G401 (cell line): ENCODE results near the gene PPT2. TPM values are rescaled to one million over a fixed set of nuclear protein-coding genes. Genes with fewer than 3 reads are reported as not detected.
A peak's percentile ranks its signal among the peaks of the same experiment; 100 is the strongest.

Source experiments
- DNase-seq: peaks from one replicate; pipeline ENCODE4 v3.0.0-alpha.2; 2015; ENCODE audit warnings: low spot score
- in situ Hi-C: cut with HindIII; loops from 2 replicates; pipeline ENCODE4 v1.10.0; 2016; ENCODE audit warnings: low sequenced_read_pairs, mixed read lengths
- total RNA-seq: library from RNA; depleted of rRNA; stranded (reverse); fragments of >200 nt; shearing (Covaris generic); gene quantifications from 2 replicates; pipeline ENCODE4 v1.2.3, GENCODE V29; 2014

The PPT2 gene
- total RNA-seq, 1 experiment from 2014 or later: 38.5 TPM

DNA sequence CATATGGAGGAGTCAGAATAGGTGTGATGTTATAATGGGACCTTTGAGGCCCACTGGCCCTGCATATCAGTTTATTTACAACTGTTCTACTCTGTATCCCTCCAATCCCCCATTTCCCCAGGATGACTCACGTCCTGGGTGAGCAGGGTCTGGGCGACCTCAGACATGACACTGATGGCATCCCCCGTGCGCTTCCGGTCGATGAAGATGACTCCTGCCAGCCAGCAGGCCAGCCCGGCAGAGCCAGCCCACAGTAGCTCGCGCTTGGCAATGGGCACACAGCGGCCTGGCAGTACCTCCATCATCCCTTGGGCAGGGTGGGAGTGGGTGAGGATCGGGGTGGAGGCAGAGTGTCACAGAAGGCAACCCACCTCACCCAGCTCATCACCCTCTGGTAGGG lies 16.4 kb downstream of the PPT2 start:
- in situ Hi-C loops: no loop called here
- no peak for DNase-seq

DNA sequence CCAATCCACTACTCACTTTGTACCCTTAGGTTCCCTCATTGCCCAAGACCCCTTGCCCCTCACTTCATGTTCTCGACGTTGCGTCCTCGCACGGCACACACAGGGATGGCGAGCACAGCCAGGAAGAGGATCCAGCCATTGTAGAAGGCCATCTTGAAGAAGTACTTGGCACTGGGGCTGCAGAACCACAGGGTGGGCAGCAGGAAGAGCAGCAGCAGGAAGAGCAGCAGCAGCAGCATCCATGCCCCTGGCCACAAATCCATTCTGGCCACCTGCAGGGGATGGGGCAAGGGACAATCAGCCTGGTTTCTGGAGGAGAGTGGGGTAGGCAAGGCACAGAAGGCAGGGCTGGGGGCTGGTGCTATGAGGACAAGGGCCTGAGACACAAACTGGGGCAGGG lies 17.3 kb downstream of the PPT2 start:
- in situ Hi-C loops: no loop called here
- DNase-seq: no peak

DNA sequence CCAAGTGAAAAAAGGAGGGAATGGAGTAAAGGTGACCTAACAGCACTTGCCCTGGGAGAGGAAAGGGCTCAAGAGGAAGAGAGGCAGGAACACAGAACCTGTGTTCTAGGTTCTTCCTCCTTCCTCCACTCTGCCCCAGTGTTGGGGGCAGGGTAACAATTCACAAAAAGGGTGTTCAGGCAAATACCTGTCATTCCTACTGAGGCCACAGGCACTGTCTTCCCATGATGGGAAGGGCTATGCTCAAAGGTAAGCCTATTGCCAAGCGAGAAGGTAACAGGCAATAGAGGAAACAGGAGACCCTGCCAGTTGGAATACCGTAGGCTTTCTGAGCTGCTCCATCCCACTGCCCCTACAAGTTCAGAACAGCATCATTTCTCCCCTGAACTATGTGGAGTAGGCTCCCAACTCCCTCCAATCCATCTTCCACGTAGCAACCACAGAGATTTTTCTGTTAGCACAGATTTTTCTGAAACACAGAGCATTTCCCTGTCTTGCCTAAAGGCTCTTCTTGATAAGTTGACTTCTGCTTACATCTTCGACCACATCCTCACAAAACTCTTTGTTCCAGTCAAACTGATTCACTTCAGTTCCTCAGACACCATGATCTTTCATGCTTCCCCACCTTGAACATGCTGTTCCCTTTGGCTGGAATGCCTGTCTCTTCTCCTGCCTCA lies 19.2 kb downstream of the PPT2 start:
- DNase-seq: no peak

DNA sequence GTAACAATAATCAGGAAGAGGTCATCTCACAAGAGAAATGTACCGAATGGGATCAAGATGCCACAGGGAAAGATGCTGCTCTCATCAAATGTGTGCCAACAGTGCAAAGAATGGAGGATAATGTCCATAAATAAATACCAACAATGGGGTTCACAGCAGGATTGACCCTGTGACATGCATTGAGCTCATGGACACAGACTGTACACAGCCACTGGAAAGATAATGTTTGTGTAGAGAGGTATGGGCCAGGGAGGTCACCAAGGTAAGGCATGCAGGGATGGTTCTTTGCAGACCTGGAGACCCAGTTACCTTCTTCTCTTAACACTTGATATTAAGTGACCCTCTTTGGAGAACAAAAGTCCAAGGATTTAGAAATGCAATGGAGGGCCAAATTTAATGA lies 20.5 kb downstream of the PPT2 start:
- DNase-seq: no peak
- in situ Hi-C loops: no loop called here

More for the DNA sequence above, 19.2 kb downstream of the PPT2 start:
- in situ Hi-C loops: no loop called here

DNA sequence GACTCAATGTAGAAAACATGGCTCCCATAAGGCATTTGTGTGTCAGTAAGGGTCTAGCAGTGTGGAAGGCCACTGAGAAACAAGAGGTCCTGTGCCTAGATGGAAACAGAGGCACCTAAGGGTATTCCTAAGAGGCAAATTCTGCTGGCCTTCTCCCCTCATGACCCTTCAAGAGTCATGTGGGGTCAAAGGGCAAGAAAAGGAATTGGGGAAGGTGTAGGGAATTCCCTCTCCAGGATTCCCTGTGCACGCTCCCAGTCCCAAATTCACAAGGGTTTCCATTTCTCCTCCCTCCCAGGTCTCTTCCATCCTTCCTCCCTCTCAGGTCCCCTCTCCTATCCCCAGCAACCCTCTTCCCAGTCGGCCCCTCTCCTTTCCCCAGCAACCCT lies 21.4 kb downstream of the PPT2 start:
- in situ Hi-C loops: no loop called here
- no peak for DNase-seq

DNA sequence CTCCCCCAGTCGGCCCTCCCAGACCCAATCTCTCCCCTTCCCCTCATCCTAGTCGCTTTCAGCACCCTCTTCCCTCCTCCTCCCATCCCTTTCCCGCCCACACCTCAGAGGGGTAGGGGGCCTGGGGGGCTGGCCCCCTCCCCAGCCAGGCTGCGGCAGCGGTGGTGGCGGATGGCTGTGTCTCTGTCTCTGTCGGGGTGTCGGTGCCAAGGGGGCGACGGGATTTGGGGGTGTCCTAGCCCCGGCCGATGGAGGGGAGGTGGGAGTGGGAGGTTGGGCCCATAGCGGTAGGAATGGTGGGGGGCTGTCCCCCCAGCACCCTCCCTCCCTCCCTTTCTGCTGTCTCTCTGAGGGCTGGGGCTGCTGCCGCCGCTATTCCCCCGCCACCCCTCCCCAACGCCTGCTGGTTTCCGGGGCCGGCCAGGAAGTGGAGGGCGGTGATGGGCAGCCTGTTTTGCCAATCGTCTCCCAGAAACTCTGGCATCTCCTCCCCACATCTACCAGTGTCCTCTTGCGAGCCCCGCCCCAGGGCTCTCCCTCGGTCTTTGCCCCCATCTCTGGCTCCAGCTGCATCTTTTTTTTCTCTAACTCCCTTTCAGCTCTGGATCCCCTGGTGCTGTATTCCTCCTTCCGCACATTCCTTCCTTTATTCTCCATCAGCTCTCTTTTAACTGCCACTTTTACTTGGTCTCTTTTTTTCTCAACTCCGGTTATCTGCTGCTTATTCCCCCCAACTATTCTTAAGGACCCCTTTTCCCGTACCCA lies 22.0 kb downstream of the PPT2 start, which contains the start of gene AGPAT1:
AGPAT1 (minus strand) TSS at position 374 of the 765 bp plus-strand sequence. CDS start 4,588 bp downstream, outside the sequence.
- in situ Hi-C loops: no loop called here
- DNase-seq: peak; percentile 99

DNA sequence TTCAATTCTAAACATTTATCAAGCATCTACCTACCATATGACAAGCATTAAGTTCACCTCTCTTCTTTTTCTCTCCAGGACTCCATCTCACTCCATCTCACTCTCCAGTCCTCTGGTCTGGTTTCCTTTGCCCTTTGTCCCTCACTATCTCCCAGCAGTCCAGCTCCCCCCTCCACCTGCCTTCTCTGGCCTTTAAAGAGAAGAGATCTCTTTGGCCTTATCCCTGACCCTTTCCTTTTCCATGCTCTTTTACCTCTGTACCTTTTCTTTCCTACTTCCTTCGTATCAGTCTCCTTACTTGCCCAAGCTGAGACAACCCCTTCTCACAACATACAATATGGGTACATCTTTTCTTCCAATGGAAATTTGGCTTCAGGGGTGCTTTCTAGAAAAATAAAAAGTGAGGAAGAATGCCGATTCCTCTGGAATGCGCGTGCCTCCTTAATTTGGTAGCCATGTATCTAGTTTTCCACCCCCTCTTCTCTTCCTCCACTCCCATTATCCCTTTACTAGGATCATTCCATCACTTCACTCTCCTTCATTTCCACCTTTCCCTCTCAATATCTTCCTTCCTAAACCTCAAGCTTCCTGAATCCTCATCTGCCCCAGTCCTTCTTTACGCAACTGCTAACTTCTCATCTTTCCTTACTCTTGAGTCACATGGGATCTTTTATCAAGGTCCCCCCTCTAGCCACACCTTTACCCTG lies 22.7 kb downstream of the PPT2 start:
- in situ Hi-C loops: no loop called here
- no peak for DNase-seq

DNA sequence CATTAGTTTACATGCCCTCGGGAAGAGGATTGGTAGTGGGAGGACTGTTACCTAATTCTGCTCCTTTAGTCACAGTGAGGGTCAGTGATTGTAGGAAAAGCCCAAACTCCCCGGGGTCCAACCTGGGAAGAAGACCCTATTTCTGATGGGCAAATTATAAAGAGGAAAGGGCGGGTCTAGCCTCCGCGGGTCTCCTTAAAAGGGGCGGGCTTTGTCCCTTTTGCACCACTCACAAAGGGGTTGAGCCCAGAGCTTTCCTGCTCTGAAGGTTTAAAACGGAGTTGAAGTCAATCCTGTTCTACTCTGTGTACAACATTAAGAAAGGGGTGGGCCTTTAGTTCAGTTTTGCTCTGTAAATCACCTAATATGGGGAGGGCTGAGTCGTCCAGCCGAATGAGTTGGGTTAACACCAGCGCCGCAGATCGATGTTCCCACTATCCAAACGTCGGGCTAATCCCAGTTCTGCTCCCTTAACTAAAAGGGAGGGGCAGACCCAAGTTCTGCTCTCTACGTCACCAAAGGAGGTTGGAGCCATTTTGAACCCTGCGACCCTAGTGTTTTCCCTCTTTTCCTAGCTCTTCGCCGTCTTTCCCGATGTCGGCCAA lies 23.3 kb downstream of the PPT2 start:
- in situ Hi-C loops: no loop called here
- no peak for DNase-seq

DNA sequence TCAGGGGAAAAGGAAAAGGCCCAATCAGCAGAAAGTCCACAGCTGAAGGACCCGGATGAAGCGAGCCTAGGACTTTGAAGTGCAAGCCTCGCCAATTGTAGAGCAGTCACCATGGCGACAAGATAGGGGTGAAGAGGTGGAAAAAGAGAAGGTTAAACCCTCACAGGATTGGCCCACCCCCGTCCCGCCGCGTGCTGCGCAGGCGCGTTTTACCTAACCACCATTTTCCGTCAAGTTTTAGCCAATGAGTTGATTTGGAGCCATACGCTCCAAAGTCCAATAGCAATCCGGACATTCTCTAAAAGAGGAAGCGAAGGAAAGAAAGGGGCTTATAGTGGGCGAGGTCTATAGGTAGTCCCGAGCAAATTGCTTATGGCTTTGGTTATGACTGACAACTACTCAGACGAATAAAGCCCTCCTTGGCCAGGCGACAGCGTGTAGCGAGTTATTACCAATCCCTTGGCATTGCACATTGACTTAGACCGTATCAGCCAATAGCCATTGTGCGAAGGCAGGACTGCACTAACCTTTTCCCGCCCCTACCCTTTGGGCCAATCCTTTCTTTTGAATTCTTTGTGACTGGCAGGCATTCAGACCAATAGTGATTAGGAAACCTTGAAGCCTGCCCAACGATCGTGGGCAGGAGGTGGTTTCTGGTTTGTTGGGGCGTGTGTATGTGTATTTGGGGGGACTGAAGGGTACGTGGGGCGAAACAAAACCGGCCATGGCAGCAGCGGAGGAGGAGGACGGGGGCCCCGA lies 24.0 kb downstream of the PPT2 start, which contains the start of gene RNF5:
RNF5 (plus strand) TSS at position 618 of the 759 bp plus-strand sequence; CDS start at position 725, 107 bp downstream.
- DNase-seq: peak; percentile 100
- in situ Hi-C loops: no loop called here

DNA sequence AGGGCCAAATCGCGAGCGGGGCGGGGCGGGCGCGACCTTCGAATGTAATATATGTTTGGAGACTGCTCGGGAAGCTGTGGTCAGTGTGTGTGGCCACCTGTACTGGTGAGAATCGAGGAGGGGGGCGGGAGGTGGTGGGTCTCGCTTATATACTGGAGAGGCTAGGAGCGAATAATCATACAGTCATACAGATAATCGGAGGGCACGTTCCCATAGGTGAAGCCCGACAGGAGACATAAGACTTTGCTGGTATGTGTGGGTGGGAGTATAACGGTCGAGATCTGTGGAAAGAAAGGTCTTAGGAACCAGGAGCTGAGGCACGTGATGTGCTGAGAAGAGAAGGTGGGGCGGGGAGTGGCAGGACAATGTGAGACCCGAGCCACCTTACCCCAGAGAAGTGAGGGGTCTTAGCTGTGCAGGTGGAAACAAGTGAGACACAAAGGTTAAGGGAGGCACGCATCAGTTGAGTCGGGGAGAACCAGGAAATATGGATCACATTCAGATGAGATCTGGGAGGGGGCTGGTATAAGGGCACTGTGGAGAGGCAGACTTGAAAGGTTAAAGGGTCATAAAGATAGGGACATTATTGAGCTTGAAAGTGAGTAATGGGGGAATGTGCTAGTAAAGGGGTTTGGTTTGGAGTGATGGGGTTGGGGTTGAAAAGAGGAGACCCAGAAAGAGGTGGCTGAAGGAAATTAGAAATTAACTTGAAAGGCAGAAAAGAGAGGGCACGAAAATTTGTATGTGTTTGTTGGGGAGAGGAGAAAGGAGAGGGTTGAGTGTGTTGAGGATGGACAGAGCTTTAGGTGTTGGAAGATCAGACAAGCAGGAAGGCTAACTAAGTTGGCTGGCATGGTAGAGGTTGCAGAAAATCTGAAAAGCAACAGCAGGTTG lies 24.9 kb downstream of the PPT2 start:
- peak; percentile 53 for DNase-seq
- in situ Hi-C loops: no loop called here

DNA sequence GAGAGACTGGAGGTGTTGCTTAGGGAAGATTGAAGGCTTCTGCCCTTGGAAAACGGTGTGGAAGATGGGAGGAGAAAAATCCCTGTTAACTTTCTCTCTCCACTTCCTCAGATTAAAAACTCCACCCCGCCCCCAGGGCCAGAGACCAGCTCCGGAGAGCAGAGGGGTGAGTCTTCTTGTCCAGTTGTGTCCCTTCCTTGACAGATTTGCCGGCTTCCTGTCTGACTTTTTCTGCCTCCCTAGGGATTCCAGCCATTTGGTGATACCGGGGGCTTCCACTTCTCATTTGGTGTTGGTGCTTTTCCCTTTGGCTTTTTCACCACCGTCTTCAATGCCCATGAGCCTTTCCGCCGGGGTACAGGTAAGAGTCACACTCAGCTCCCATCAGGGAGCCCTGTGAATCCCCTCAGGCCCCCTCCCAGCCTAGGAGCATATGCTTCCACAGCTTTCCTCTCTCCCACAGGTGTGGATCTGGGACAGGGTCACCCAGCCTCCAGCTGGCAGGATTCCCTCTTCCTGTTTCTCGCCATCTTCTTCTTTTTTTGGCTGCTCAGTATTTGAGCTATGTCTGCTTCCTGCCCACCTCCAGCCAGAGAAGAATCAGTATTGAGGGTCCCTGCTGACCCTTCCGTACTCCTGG lies 25.9 kb downstream of the PPT2 start:
- in situ Hi-C loops: loop anchor here (5.0 kb wide), 1 partner anchor 53 kb away; the partner anchor contains the start of gene ATF6B
- DNase-seq: peak; percentile 25

DNA sequence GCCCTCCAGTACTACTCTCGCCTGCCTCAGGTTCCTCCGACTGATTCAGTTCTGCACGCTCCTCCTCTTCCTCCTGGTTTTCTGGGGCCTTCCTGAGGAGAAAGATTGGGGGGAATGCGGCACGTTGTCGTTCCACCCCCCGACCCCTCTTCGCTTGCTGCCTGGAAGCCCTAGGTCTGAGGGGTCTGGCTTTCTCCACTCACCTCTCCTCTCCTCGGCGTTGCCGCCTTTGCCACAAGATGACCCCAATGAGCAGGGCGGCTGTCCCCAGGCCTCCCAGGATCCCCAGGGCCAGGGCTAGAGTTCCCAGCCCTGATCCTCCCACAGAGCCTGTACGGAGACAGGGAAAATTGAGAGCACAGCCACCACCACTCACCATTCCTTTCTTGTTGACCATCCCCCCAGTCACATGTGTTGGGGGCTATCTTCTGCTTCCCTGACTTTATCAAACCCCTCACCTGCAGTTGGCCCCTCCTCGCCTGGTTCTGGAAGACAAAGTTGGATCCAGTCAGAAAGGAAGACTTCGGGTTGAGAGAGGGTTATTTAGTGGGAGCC lies 27.3 kb downstream of the PPT2 start:
- in situ Hi-C loops: loop anchor here (5.0 kb wide), 1 partner anchor 54 kb away; the partner anchor contains the start of gene ATF6B

DNA sequence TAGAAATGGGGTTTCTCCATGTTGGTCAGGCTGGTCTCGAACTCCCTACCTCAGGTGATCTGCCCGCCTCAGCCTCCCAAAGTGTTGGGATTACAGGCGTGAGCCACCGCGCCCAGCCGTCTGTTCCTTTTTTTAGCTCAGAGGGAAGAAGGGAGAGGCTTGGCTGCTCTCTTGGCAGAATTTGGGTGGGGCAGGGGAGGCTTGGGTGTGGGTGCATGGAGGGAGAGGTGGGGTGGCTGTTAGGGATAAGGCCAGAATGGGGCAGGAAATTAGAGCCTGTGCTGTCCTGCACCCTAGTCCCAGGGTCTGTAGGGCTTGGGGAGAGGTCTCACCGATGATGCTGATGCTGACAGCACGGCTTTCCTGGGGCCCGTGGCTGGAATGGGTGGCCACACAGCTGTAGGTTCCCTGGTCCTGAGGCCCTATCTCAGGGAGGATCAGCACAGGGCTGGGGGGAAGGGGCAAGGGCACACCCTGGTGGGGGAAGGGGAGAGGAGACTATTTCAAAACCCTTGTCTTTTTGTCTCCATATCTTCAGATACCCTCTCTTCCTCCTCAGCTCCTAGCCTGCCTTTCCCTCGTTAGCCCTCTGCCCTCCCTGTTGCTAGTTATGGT lies 28.1 kb downstream of the PPT2 start:
- no peak for DNase-seq
- in situ Hi-C loops: loop anchor here (5.0 kb wide), 1 partner anchor 55 kb away; the partner anchor contains the start of gene ATF6B

More for the DNA sequence above, 27.3 kb downstream of the PPT2 start:
- DNase-seq: no peak

DNA sequence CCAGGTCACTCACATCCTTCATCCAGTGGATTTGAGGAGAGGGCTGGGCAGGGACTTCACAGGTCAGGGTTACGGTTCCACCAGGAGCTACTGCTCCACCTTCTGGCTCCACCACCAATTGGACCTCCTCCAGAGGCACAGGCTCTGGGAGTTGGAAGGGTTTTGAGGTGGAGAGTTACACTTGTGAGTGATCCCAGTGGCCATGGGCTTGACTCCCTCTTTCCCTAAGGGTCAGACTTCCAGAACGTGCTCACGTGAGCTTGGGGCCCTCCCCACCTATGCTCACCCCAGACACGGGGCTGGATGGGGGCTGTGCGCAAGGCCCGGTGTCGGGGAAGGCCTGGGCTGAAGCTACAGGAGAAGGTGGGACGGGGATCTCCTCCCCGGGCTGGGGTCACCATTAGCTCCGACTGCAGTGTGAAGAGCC lies 28.6 kb downstream of the PPT2 start:
- in situ Hi-C loops: loop anchor here (5.0 kb wide), 1 partner anchor 55 kb away; the partner anchor contains the start of gene ATF6B
- no peak for DNase-seq

DNA sequence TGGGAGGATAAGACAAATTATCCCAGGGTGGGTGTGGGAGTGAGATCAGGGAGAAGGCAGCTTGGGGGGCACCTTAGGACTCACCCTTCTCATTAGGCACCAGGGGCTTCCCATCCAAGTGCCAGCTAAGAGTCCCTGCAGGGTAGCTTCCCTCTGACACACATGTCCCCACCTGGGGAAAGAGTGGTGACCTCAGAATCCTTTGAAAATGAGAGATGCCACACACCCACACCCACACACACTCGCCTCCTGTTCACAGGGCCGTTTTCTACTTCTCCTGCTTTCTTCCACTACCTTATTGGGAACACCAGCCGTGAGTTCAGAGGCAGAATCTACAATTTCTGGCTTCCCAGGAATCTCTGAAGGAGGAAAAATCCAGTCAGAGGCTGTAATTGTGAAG lies 29.1 kb downstream of the PPT2 start:
- no peak for DNase-seq
- in situ Hi-C loops: loop anchor here (5.0 kb wide), 1 partner anchor 56 kb away; the partner anchor contains the start of gene ATF6B

DNA sequence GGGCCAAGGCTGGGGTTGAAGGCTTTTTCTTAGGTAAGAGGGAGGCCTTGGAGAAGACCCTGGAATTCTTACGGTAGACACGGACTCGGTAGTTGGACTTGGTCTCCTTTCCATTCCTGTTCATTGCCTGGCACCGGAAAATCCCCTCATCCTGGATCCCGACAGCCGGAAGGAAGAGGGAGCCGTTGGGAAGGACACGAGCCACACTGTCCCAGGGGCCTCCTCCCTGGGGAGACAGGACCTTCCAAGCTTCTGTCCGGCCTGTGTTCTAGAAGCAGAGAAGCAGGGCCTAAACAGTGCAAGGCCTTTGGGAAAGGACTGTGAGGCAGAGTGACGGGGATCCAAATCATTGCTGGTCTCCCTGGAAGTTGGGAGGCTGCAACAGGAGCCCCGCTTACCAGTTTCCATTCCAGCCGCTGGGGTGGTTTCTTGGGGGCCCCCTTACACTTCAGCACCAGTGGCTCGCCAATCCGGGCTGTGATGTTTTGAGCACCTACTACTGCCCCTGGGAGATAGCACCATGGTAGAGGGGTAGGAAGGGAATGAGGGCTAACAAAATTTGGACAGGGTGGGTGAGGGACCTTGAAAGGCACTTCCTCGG lies 29.6 kb downstream of the PPT2 start:
- in situ Hi-C loops: loop anchor here (5.0 kb wide), 1 partner anchor 56 kb away; the partner anchor contains the start of gene ATF6B
- no peak for DNase-seq
